HG03103 (cell line): ENCODE measurements around the gene ADIG.

Experiments used
- ATAC-seq: cut with Tn5 transposase; IDR thresholded peaks from one replicate; pipeline ENCODE4 v1.9.1; 2021; ENCODE audit warnings: low read depth; ENCODE audit not compliant: unreplicated experiment

Gene ADIG

GRCh38 chr20:38628580-38629470 is 47.8 kb downstream of the ADIG start:
- ATAC-seq = no peak

- ATAC-seq = no peak
These were observed 49.0 kb downstream of the ADIG start for GRCh38 chr20:38629979-38630378.

DNA sequence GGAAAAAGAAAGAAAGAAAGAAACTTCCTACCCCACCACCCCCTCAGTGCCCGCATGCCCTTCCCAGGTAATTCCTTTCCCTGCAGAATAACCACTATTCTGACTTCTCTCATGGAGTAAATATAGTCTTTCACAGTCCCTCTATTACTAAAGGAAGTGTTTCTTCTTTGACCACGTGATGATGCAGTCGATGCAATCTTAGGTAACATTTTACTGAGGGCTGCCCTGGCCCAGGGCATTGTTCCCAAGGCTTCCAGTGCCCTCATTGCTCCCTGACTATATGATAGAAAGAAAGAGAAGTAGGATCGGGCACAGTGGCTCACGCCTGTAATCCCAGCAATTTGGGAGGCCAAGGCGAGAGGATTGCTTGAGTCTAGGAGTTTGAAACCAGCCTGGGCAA is 49.7 kb downstream of the ADIG start:
- ATAC-seq = no peak

GRCh38 chr20:38631155-38632022 is 50.4 kb downstream of the ADIG start:
- ATAC-seq = no peak

GRCh38 chr20:38633577-38634093 is 52.6 kb downstream of the ADIG start:
- ATAC-seq = no peak

DNA sequence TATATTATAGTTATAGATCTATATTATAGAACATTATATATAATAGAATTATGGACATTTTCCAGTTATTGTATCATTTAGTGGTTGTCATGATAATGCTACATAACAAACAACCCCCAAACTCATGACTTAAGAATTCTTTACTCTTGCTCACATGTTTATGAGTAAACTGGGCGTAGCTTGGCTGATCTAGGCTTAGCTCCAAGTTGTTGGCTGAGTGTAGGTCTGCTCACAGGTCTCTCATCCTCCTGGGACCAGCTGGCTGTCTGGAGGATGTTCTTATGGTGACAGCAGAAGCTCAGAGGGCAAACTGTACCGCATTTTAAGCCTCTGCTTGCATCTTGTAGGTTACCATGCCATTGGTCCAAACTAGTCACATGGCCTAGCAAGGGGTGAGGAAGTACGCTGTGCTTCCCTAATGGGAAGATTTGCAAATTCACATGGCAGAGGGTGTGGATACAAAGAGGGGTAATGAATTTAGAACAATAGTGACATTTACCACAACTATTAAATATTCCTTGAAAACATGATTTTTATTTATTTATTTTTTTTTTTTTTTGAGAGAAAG is 54.8 kb downstream of the ADIG start:
- ATAC-seq = no peak
